H54 (cell line): Measurements from ENCODE around the gene P2RY6.

Experiments used
- DNase-seq: peaks from one replicate; pipeline ENCODE4 v3.0.0; 2011; ENCODE audit warnings: low spot score, mixed read lengths; ENCODE audit not compliant: insufficient read length
- FAIRE-seq: peaks from 3 replicates; lab custom pipeline; 2011; peaks lifted over from hg19 to GRCh38; lab: Jason Lieb, UNC
- POLR2A ChIP-seq: IDR thresholded peaks from 2 replicates; pipeline ENCODE4 v1.6.1; 2011; ENCODE audit warnings: low read depth, mild to moderate bottlenecking, low read length

The P2RY6 gene

DNA sequence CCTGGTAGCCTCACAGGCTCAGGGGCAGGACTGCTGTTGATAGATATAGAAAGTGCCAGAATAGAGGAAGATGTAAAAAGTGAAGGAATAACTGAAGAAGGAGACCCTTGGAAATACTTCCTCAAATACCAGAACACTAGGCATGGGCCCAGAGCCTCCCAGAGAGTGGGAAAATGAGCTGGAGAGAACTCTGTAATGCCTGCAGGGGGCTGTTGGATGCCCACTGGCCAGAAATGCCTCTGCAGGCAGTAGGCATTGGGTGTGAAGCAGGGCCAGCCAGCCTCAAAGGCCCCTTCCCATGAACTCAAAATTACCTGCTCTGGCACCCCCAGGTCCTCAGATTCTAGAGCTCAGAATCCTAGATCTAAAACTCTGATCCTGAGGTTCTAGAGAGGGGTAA is 38.9 kb upstream of the P2RY6 start:
- DNase-seq (no peak), FAIRE-seq (no peak)
- no peak for TF ChIP-seq POLR2A

DNA sequence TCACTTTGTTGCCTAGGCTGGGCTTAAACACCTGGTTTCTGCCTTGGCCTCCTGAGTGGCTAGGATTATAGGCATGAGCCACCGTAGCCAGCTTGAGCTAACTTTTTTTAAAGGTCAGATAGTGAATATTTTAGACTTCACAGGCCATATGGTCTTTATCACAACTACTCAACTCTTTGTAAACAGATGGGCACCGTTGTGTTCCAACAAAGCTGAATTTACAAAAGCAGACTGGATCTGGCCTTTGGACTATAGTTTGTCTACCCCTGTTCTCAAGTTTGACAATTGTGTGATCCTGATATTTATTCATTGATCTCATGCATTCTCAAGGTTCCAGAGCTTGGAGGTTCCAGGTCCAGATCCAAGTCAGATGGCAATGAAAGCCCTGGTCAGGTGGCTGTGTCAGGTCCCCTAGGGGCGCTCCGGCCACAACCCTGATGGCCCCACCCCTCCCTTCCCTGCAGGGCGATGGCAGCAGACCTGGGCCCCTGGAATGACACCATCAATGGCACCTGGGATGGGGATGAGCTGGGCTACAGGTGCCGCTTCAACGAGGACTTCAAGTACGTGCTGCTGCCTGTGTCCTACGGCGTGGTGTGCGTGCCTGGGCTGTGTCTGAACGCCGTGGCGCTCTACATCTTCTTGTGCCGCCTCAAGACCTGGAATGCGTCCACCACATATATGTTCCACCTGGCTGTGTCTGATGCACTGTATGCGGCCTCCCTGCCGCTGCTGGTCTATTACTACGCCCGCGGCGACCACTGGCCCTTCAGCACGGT is 38.3 kb upstream of the P2RY6 start:
- FAIRE-seq (no peak), DNase-seq (no peak)
- no peak for TF ChIP-seq POLR2A

DNA sequence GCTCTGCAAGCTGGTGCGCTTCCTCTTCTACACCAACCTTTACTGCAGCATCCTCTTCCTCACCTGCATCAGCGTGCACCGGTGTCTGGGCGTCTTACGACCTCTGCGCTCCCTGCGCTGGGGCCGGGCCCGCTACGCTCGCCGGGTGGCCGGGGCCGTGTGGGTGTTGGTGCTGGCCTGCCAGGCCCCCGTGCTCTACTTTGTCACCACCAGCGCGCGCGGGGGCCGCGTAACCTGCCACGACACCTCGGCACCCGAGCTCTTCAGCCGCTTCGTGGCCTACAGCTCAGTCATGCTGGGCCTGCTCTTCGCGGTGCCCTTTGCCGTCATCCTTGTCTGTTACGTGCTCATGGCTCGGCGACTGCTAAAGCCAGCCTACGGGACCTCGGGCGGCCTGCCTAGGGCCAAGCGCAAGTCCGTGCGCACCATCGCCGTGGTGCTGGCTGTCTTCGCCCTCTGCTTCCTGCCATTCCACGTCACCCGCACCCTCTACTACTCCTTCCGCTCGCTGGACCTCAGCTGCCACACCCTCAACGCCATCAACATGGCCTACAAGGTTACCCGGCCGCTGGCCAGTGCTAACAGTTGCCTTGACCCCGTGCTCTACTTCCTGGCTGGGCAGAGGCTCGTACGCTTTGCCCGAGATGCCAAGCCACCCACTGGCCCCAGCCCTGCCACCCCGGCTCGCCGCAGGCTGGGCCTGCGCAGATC is 37.5 kb upstream of the P2RY6 start:
- no peak for DNase-seq
- no peak for TF ChIP-seq POLR2A
- FAIRE-seq: no peak

GRCh38 chr11:73235236-73235786 is 36.8 kb upstream of the P2RY6 start:
- no peak for DNase-seq
- no peak for TF ChIP-seq POLR2A
- FAIRE-seq: no peak

GRCh38 chr11:73236205-73236765 is 35.9 kb upstream of the P2RY6 start:
- DNase-seq (no peak), FAIRE-seq (no peak)
- no peak for TF ChIP-seq POLR2A

DNA sequence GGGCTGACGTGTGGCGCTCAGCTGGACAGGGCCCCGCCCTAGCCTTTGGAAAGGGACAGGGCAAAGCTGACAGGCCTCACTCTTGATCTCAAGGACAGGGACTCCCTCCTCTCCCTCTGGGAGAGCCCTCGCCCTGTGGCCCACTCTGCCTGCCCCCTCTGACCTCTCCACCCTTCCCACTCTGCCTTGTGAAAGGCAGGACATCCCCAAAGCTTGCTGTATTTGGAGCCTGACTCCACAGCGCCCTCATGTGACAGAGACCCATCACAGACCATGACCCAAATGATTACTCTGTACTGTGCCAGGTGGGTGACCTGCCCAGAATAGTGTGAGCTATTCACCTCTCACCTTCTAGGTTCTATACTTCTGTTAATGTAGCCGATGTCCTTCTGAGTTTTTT is 35.3 kb upstream of the P2RY6 start:
- no peak for TF ChIP-seq POLR2A
- FAIRE-seq (no peak), DNase-seq (peak; percentile 63)

GRCh38 chr11:73237471-73238290 is 34.5 kb upstream of the P2RY6 start:
- FAIRE-seq (no peak), DNase-seq (no peak)
- TF ChIP-seq POLR2A: no peak

- FAIRE-seq (no peak), DNase-seq (no peak)
- no peak for TF ChIP-seq POLR2A
Measured at GRCh38 chr11:73239111-73239521, 33.0 kb upstream of the P2RY6 start.

DNA sequence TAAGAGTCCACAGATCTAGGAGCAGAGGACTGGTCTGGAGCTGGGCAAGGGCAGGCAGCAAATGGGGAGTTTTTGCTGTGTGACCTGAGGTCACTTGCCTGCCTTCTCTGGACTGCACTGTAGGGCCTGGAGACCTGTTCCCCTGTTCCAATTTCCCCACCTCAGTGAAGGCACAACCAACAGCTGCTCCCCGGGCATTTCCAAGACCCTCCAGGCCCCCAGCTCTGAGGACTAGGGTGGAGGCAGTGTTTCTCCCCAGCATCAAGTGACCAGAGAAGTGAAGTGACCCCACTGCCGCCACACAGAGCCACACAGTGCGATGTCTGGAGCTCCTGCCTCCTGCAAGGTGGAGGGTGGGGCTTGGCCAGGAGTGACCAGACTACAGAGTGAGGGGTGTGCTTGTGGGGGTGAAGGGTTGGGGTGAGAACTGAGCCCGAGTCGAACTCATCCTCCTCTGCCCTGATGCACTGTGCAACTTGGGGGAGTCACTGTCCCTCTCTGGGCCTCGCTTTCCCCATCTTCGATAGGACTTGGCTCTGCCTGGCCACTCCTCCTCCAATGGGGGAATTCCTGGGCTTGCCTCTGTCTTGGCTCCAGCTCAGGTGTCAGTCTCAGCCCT is 32.5 kb upstream of the P2RY6 start:
- DNase-seq (no peak), FAIRE-seq (no peak)
- no peak for TF ChIP-seq POLR2A

DNA sequence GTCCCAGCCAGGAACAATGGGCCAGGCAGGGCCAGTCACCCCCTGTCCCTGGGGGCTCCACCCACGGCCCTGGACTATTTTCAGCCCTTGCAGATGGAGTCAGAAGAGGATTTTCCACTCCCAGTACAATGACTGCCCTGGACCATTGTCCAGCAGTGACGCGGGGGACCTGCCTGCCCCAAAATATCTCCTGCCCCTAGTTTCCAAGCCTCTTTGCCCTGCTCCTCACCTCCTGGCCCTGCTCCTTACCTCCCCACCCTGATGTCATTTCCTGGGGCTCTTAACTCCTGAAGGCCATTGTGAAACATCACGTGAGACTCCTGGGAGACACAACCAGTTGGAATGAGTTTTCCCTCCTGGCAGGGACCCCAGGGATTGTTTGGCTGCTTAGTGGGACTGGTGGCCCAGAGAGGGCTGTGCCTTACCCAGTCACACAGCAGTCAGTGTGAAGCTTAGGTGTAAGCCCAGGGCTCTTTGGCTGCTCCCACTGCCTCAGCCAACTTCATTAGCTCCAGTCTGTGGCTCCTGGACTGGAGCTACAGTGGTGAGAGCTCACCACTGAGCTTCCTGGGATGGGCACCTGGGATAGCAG is 31.9 kb upstream of the P2RY6 start:
- no peak for TF ChIP-seq POLR2A
- DNase-seq: no peak

DNA sequence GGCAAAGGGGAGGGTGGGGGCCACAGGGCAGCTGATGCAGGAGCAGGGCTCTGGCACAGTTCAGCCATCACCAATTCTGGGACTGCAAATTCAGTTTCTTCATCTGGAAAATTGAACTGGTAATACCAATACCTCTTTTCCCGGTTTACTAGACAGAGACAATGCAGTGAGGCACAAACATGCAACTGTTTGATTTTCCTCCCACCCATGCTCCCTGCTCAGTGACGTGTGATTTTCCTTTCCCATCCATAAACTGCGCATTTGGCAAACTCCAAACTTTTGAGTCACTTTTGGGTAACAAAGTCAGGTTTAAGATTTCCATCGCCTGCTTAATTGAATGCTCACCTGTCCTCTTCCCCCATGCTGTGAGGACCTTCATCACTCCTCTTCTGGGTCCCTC is 30.8 kb upstream of the P2RY6 start:
- TF ChIP-seq POLR2A: no peak
- FAIRE-seq: no peak
- no peak for DNase-seq

More for the DNA sequence above, 31.9 kb upstream of the P2RY6 start:
- FAIRE-seq: no peak

DNA sequence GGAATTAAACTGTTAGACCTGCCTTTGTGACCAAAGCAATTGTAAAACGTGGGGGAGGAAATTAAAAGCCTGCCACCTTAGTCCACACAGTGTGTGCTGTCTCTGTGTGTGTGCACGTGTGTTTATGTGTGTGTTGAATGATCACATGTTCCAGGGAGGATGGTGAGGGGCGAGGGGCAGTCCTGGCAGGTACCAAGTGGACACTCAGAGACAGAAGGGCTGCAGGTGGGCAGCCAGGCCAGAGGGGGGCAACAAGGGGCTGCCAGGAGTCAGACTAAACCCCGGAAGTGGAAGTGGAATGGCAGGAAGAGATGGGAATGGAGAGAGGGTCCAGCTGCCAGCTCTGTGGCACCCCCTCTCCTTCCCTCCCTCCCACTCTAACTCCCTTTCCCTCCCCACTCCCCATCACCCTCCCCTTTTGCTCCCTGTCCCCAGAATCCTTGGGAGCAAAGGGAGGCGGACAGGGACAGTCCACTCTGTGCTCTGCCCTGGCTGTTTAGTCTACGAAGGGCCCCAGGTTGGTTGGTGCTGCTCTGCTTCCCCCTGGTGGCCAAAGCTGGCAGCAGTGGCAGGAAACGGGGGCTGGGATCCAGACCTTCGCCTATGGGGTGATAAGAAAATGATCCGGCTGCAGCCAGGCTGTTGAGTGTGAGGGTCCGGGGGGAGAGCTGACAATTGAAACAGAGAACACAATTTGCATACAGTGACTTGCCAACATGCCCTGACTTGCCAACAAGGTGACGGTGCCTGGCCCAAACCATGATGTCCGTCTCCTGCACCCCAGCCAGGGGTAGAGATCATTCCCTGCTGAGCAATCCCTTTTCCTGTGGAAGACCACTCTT is 29.7 kb upstream of the P2RY6 start:
- no peak for FAIRE-seq
- TF ChIP-seq POLR2A: peak; percentile 29; the same call in 1 of the 2 replicates
- DNase-seq: peak; percentile 84
